ENCODE data around the gene CETP.

DNA sequence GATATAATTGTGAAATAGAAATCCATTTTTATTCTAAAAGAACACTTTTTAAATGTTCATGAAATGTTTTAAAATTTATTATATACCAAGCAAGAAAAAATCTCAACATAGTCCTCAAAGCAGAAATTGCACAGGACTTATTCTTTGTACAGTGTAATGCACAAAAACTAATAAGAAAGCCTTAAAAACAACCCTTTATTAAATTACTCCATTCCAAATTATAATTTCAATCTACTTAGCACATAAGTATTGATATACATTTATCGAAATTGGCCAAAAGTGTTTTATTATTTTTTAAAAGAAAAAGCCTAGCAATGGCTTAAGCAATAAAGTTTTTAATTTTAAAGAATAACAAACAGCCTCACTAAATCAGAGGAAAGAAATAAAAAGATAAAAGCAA is 46.7 kb downstream of the CETP start:
- no peak for TF ChIP-seq POLR2AphosphoS5 (IDR thresholded peaks at IDR 0.05; ENCODE audit: low read depth, low read length)
- TF ChIP-seq SIN3A (IDR thresholded peaks at IDR 0.05; ENCODE audit: borderline replicate concordance, insufficient read depth, low read length), result no peak
- no peak for TF ChIP-seq REST (IDR thresholded peaks at IDR 0.05; ENCODE audit: insufficient read depth in 1 of 2, low read depth in 2 of 2, low read length in 2 of 2)
- no peak for TF ChIP-seq TAF1 (IDR thresholded peaks at IDR 0.05; ENCODE audit: borderline replicate concordance, insufficient read depth, low read length)
- no peak for TF ChIP-seq FOXP2 (optimal IDR thresholded peaks at IDR 0.05; ENCODE audit: borderline replicate concordance, extremely low read depth, extremely low read length, insufficient read depth)

Measured in PFSK-1 (cell line).